Upper lobe of left lung (tissue), 6 donors: Measurements from ENCODE around the gene FGG. TPM values are rescaled to one million over a fixed set of nuclear protein-coding genes. Genes with fewer than 3 reads are reported as not detected.

Experiments used
- ATAC-seq, 2 donors: fragments of 200-7000 bp; cut with Tn5 transposase; one replicate each; pipeline ENCODE4 v1.9.1; 2022; ENCODE audit warnings: mild to moderate bottlenecking in 2 of 2, moderate library complexity in 2 of 2; ENCODE audit not compliant: low FRiP score in 2 of 2
- DNase-seq, 2 donors: peaks; one replicate each; pipeline ENCODE4 v3.0.0-alpha.2; 2019 to 2020
- H3K27ac ChIP-seq, 4 donors: fragments of 200-600 bp; sonication (generic); one replicate each; pipeline ENCODE4 v1.5.1; 2016 to 2019
- H3K27me3 ChIP-seq, 4 donors: fragments of 200-600 bp; sonication (generic); one replicate each; pipeline ENCODE4 v1.5.1; 2017 to 2019
- H3K36me3 ChIP-seq, 4 donors: fragments of 200-600 bp; sonication (generic); one replicate each; pipeline ENCODE4 v1.5.1; 2016 to 2019
- H3K4me1 ChIP-seq, 4 donors: fragments of 200-600 bp; sonication (generic); one replicate each; pipeline ENCODE4 v1.5.1; 2018 to 2019
- H3K4me3 ChIP-seq, 4 donors: fragments of 200-600 bp; sonication (generic); one replicate each; pipeline ENCODE4 v1.5.1; 2017 to 2019; ENCODE audit warnings: mild to moderate bottlenecking in 2 of 4, moderate library complexity in 1 of 4
- H3K9me3 ChIP-seq, 4 donors: fragments of 200-600 bp; sonication (generic); one replicate each; pipeline ENCODE4 v1.5.1; 2018 to 2019
- EP300 ChIP-seq, 4 donors: sonication (generic); formaldehyde crosslinking; IDR thresholded peaks; one replicate each; pipeline ENCODE4 v1.5.1; 2017; ENCODE audit warnings: antibody characterized with exemption in 4 of 4, control low read depth in 2 of 4
- POLR2A ChIP-seq, 4 donors: fragments of 450-650 bp; IDR thresholded peaks; one replicate each; pipeline ENCODE4 v1.5.1; 2016 to 2017; ENCODE audit warnings: antibody characterized with exemption in 4 of 4, mild to moderate bottlenecking in 2 of 4
- POLR2AphosphoS5 ChIP-seq, 2 donors: sonication (generic); formaldehyde crosslinking; IDR thresholded peaks; one replicate each; pipeline ENCODE4 v1.5.1; 2017; ENCODE audit warnings: antibody characterized with exemption in 2 of 2
- whole genome bisulfite sequencing, 2 donors: methylation state at CpG; one replicate each; pipeline ENCODE4 v1.1.5; 2017 to 2018; 5-methylcytosine and 5-hydroxymethylcytosine counted together
- total RNA-seq, 6 donors: library from RNA; depleted of rRNA in 4 of 6; stranded (reverse); fragments of >200 nt in 4 of 6; gene quantifications; one replicate each; pipeline versions ENCODE4 v1.1.0 to v1.2.1, GENCODE V29; 2016 to 2021
- TF ChIP-seq, protein P1 (sequence below), 6 experiments: fragments of 450-650 bp in 4 of 6; fragments of 200-600 bp in 2 of 6; sonication (generic) in 2 of 6; IDR thresholded peaks; one replicate each; pipeline ENCODE4 v1.5.1; 2016 to 2019; ENCODE audit warnings: antibody characterized with exemption in 6 of 6
- donor health status: DM: no; HTN: no; CAD: no; lungs with moderate emphysema.
- donor health status: DM: no; HTN: yes; CAD: no; lungs with severe emphysema.

FGG gene
- total RNA-seq, 6 donors from 2014 or later: 2.6 to 255 (median 9.9) TPM; not detected in 1

DNA sequence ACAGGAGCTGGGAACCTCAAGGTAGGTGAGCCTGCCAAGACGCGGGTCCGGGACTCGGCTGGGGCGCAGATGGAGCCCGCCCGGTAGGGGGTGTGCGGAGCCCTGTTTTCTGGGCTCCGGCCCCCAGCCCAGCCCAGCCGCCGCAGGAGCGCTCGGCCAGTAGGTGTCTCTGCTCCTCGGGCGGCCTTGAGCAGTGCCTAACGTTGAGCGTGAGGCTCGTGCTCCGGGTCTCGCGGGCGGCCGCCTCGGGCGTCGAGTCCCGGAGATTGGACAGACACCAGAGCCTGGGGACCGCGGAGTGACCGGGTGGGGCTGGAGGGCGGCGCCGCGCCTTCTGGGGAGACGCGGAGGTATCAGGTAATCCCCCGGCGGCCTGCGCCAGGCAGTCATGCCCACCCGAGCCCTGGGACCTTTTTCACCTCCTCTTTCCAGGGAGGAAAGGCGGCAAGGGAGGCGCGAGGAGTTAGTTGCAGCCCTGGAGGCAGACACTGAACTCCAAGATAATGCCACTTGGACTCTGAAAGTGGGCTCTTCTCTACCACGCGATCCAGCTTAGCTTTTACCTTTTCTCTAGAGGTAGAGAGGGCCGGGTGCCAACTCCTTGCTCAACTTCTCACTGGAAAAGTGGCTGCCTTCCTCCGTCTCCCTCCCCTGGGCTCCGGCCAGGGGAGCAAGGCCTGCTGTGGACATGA is 14.5 kb upstream of the FGG start:
- H3K4me1 ChIP-seq: peaks cover 3 to 13% (median 9%) of the 10 kb centered on the region in 4 donors
- DNase-seq: peak; percentile 76 to 91
- TF ChIP-seq POLR2A (IDR thresholded peaks at IDR 0.05) (no peak), POLR2AphosphoS5 (IDR thresholded peaks at IDR 0.05) (no peak), EP300 (IDR thresholded peaks at IDR 0.05) (no peak)
- TF ChIP-seq, protein P1, sequence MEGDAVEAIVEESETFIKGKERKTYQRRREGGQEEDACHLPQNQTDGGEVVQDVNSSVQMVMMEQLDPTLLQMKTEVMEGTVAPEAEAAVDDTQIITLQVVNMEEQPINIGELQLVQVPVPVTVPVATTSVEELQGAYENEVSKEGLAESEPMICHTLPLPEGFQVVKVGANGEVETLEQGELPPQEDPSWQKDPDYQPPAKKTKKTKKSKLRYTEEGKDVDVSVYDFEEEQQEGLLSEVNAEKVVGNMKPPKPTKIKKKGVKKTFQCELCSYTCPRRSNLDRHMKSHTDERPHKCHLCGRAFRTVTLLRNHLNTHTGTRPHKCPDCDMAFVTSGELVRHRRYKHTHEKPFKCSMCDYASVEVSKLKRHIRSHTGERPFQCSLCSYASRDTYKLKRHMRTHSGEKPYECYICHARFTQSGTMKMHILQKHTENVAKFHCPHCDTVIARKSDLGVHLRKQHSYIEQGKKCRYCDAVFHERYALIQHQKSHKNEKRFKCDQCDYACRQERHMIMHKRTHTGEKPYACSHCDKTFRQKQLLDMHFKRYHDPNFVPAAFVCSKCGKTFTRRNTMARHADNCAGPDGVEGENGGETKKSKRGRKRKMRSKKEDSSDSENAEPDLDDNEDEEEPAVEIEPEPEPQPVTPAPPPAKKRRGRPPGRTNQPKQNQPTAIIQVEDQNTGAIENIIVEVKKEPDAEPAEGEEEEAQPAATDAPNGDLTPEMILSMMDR (IDR thresholded peaks at IDR 0.05): peak in 4 of 6 experiments; percentile 40 to 63 (median 51)
- peak overlapping the region in 3 of 4 donors; percentile 34 to 43 (median 41) for H3K4me3 ChIP-seq
- H3K27ac ChIP-seq: peak overlapping the region in 1 of 4 donors; percentile 46
- H3K27me3 ChIP-seq: peaks cover 0 to 6% (median 0%) of the 10 kb centered on the region in 4 donors
- H3K36me3 ChIP-seq: no peaks in the 10 kb centered on the region
- WGBS, 2 donors: 5 to 19% methylated on average over 10 to 38 of the region's 48 CpGs
- H3K9me3 ChIP-seq: no peaks in the 10 kb centered on the region
- peak; percentile 85 to 91 for ATAC-seq

DNA sequence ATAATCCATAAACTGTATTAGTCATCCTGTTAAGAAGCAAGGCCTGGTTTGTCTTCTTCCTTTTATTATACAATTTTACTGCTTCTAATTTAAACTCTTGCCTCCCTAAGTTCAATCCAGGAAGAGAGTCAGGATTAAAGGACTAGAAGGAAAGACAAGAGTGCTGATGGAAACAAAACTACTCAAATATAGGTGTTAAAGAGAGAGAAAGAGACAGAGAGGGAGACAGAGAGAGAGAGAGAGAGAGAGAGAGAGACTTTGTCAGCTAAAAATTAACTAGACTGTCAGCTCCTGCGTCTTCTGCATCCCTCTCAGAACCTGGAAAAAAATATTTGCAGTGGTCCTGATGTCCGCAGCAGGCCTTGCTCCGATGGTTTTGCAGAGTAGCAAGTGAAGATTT is 13.5 kb upstream of the FGG start:
- TF ChIP-seq POLR2A (IDR thresholded peaks at IDR 0.05) (no peak), EP300 (IDR thresholded peaks at IDR 0.05) (no peak), POLR2AphosphoS5 (IDR thresholded peaks at IDR 0.05) (no peak)
- TF ChIP-seq, protein P1 (IDR thresholded peaks at IDR 0.05): no peak
- no peak for ATAC-seq
- 80 to 92% methylated on average over 3 of the region's 3 CpGs for WGBS, 2 donors
- Histone ChIP-seq H3K4me1 (peaks cover 3 to 13% (median 9%) of the 10 kb centered on the region in 4 donors), H3K9me3 (no peaks in the 10 kb centered on the region), H3K27ac (no peak overlapping the region), H3K36me3 (no peaks in the 10 kb centered on the region), H3K27me3 (peaks cover 0 to 6% (median 0%) of the 10 kb centered on the region in 4 donors), H3K4me3 (no peak overlapping the region)
- DNase-seq: no peak

DNA sequence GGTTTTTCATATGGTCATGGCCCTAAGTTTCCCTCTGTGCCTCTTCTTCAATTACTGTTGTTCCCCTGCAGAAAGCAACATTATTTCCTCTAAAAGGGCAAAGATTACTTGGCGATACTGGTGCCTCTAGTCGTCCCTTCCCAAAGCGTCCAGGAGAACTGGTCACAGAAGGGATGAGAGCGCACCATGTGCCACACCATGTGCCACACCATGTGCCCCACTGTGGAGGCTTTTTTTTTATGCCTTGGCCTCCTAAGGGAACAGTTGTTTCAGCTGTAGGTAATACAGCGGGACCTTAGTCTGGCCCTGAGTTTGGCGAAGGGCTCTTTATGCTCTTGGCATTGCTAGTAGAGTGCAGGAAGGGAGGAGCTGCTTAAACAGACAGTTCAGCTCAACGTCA is 11.5 kb upstream of the FGG start:
- Histone ChIP-seq H3K36me3 (no peaks in the 10 kb centered on the region), H3K9me3 (no peaks in the 10 kb centered on the region), H3K27ac (no peak overlapping the region), H3K4me1 (peaks cover 3 to 13% (median 9%) of the 10 kb centered on the region in 4 donors), H3K27me3 (peaks cover 0 to 6% (median 0%) of the 10 kb centered on the region in 4 donors), H3K4me3 (no peak overlapping the region)
- DNase-seq: no peak
- 82 to 84% methylated on average over 7 of the region's 7 CpGs for WGBS, 2 donors
- TF ChIP-seq POLR2A (IDR thresholded peaks at IDR 0.05) (no peak), POLR2AphosphoS5 (IDR thresholded peaks at IDR 0.05) (no peak), EP300 (IDR thresholded peaks at IDR 0.05) (no peak)
- TF ChIP-seq, protein P1 (IDR thresholded peaks at IDR 0.05): no peak
- no peak for ATAC-seq

DNA sequence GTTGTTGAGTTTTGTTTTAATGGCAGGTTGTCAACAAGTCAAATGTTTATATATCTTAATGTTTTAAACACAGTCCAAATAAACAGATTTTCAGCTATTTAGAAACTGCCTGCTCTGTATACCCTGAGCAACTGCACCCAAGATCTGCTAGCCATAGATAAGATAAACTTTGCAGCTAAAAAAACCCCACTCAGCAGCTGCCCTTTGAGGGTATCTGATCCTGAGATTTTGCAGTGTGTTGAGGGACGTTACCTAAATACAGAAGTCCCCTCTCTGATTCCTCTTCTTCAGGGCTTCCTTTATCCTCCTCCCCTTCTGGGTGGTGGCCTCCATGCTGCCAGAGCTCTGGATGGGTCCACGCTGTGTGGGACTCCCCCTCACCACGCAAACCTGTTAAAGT is 11.0 kb upstream of the FGG start:
- peaks cover 3 to 13% (median 9%) of the 10 kb centered on the region in 4 donors for H3K4me1 ChIP-seq
- no peaks in the 10 kb centered on the region for H3K9me3 ChIP-seq
- no peak for ATAC-seq
- 67 to 70% methylated on average over 3 of the region's 3 CpGs for WGBS, 2 donors
- H3K4me3 ChIP-seq: no peak overlapping the region
- DNase-seq: no peak
- no peaks in the 10 kb centered on the region for H3K36me3 ChIP-seq
- H3K27me3 ChIP-seq: peaks cover 0 to 6% (median 0%) of the 10 kb centered on the region in 4 donors
- no peak overlapping the region for H3K27ac ChIP-seq
- TF ChIP-seq, protein P1 (IDR thresholded peaks at IDR 0.05): no peak
- TF ChIP-seq POLR2A (IDR thresholded peaks at IDR 0.05) (no peak), POLR2AphosphoS5 (IDR thresholded peaks at IDR 0.05) (no peak), EP300 (IDR thresholded peaks at IDR 0.05) (no peak)

DNA sequence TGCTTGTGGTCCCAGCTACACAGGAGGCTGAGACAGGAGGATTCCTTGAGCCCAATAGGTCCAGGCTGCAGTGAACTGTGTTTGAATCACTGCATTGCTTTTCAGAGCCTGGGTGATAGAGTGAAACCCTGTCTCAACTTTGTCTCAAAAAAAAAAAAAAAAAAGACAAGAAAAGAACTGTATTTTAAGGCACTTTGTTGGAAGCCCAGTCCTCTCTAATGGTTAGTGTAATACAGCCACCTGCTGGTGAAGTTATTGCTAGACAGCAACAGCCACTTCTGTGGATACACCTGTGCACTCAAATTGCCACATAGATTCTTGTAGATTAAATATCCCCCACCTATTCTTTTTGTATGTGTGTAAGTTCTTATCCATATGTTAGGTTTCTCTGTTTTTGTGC is 10.1 kb upstream of the FGG start:
- Histone ChIP-seq H3K36me3 (no peaks in the 10 kb centered on the region), H3K27ac (no peak overlapping the region), H3K4me3 (no peak overlapping the region), H3K4me1 (peaks cover 3 to 12% (median 9%) of the 10 kb centered on the region in 4 donors), H3K27me3 (peaks cover 0 to 6% (median 0%) of the 10 kb centered on the region in 4 donors), H3K9me3 (no peaks in the 10 kb centered on the region)
- no peak for TF ChIP-seq EP300 (IDR thresholded peaks at IDR 0.05)
- TF ChIP-seq, protein P1 (IDR thresholded peaks at IDR 0.05): peak in 5 of 6 experiments; percentile 11 to 55 (median 42)
- no peak for TF ChIP-seq POLR2A (IDR thresholded peaks at IDR 0.05)
- no peak for TF ChIP-seq POLR2AphosphoS5 (IDR thresholded peaks at IDR 0.05)
- DNase-seq (no peak), ATAC-seq (no peak)
